ENCODE results near the gene JAG1.

Gene JAG1

DNA sequence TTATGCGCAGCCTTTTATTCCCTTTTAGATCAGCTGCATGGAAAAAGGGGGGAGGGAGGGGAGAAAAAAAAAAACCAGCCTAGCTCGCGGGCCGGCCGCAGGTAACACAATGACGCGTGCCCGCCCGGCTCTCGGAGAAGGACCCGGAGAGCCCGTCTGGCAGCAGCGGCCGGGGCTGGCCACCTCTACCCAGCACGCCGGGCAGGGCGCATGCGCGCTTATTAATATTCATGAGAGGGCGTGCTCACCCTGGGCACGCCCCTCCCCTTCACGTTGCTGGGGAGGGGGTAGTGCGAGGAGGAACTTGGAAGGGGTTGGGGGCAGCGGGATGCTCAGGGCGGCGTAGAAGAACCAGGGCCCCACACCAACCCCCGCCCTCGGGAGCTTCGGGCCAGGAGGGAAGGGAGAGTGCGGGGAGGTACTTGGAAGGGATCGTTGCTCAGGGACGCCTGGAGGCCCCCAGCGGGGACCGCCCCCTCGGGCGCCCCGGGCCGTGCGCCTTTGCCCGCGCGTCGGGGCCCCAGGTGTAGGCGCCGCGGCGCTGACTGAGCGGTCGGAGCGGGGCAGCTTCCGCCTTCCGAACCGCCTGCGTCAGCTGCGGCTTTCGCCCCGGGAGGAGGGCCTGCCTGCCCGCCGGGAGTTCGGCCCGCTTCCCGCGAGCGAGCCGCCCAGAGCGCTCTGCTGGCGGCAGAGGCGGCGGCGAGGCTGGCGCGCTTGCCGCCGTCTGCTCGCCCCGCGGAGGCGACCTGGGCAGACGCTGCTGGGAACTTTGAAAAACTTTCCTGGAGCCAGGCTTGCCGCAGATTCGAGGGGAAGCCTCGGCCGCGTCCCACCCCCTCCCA is at the start of gene JAG1:
JAG1 (minus strand) TSS at position 158 of the 842 bp plus-strand sequence. CDS start 469 bp downstream, outside the sequence.
- no peak for DNase-seq (ENCODE audit: low read depth)

DNA sequence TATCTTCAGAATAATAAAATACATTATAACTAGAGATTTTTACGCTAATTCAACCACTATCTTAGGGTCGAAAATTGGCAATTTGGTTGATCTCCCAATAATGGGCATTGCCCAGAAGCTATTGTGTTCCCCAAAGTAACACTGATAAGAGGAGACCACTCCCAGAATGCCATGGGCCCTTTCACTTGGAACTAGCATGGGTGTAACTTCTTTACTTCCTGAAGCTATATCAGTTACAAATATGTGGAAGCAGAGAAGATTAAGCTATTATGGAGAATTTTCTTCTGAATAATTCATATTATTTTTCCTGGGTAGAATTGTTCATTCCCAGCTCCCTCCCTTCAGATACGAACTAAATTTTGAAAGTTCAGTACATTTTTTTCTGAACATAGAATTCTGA is 48.2 kb upstream of the JAG1 start:
- no peak for DNase-seq (ENCODE audit: low read depth)

DNA sequence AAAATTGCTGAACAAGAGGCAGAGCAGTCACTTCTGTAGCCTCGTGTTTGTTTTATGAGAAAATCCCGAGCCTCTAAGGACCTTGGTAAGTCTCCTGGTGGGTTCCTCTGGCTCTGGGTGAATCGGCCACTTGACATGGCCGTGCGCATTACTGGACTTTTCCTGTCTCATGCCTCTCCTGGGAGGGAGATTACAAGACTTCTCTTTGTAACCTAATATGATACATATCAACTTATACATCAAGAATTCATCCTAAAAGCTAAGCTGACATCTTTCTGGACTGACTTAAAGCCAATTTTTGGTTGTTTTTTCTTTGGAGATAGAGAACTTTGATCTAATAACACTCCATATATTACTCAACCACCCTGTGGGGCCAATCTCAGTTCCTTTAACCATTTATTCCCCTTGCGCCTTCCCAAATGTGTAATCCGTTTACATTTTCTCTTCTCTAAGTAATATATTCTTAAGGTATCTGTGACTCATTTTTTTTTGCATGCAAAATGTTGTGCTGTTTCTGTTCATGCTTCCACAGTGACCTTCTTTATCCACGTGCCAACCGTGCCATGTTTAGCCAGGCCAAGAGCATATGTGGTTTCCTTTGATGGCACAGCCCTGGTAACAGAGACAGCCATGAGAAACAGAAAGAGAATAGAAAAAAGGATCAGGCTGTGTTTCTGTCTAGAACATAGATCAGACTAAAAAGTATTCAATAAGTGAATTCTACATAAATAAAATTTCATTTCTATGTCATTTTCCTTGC is 47.5 kb upstream of the JAG1 start:
- DNase-seq (ENCODE audit: low read depth) = no peak

DNA sequence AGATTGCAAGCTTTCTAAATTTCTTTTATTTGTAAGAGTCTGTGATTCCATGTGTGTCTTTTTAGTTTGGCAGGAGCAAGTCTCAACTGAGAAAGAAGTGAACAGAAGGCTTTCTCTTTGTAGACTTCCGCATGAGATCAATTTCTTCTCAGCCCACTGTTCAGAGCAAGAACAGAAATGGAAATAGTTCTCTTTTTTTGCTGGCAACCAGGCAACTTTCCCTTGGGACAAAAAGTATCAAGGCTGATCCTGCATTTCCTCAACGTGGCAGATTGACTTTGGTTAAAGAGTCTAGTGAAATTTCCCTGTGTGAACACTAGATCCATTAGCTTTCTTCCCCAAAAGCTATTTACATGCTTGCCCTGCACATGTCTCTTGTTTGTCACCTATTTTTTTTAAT is 46.8 kb upstream of the JAG1 start:
- DNase-seq (ENCODE audit: low read depth) = no peak

DNA sequence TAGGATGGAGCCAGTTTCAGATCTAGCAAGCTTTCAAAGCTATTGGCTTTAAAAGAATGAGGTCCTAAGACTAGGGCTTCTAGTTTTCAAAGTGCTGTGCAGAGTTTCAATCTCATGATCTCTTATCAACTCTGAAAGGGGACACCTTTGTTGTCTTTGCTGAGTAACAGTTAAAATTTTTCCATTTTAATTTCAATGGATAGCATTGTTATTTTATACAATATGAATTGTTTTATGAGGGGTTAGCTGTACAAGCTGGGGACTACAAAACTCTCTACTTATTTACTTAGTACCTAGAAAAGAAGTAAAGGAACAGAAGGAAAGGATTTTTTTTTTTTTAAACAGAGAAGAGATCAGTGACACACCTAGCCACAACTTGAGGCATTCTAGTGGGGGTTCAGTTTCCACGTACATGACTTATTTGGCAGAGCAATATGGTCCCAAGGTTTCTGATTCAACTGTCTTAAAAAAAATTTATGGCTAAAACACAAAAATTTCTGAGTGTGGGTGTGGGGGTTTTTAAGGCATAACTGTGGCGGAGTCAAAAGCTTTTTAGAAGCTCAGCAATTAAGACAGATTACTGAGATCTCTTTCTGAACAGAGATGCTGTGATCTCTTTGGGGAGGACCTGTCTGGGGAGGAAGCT is 46.1 kb upstream of the JAG1 start:
- DNase-seq (ENCODE audit: low read depth) = no peak

DNA sequence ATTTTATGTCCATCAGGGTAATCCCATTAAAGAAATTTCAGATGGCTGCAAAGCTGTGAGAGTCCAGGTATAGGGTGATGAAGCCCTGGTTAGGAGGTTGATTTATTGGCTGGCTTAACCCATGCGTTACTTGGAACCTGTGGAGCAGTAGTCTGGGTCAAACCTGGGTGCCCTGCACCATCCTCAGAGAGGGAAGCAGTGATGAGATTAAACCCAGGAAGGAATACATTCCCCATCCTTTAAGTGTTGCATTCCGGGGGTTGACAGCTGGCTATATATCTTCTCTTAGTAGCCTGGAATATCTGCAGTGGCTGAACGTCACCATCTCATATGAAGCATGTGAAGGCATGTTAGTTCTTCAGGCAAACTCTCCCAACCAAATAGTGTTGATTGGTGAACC is 44.9 kb upstream of the JAG1 start:
- DNase-seq (ENCODE audit: low read depth) = no peak

DNA sequence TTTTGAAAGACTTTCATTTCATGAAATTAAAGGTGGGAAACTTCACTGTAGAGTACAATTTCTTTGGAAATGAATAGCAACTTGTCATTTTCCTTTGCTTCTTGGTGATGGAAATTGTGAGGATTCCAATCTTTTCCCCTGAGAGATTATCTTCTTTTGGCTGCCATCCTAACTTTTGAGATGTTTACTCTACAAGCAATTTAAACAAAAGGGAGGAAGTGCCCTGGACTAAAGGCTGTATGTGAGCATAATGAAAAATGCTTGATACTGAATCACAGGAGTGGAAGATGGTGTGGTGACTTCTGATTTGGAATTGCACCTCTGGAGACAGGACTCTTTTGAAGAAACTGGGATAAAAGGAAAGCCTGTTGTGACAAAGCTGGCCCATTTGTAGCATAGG is 43.1 kb upstream of the JAG1 start:
- no peak for DNase-seq (ENCODE audit: low read depth)

DNA sequence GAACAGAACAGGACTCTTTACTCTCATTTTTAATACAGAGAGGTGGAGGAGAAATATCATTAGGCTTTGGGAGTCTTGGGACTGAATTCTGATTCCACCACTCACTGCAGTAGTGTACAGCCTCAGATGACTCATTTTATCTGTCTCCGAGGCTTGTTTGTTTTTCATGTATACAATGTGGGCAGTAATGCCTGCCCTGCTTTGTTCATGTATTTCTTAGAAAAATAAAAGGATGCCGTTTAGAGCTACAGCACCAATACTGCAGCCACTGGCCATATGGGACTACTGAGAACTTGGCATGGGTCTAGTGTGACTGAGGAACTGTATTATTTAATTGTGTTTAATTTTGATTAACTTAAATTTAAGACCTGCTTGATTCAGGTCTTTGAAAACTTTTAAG is 41.2 kb upstream of the JAG1 start:
- DNase-seq (ENCODE audit: low read depth) = no peak

DNA sequence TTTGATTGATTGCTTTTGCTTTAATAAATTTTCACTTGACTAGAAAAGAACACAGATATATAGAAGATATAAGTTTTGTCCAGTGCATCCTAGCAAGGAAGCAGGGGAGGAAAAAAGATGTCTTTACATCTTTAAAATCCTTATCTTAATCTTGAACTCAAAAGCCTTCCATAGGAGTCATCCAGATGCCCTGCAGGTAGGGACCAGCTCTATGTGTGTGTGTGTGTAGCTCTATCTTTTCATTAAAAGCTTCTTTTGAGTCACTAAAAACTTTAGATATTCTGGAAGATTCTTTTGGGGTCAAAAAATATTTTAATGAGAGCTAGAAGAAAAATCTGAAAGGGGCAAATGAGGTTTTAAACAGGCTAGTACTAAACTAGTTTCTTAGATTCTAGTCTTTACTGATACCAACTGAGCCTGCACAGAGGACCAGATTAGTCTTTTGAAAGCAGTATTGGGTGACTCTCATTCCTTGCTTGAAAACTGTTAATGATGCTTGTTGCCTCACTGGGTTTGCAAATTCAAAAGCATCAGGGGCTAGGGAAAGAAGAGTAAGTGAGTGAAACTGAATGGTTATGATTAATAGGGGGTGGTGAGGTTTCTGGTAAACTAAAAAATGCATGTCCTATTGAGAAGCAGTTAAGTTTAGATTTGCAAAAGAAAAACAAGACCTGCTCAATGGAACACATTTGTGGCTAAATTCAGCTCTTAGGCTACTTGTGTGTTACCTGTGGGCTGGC is 40.6 kb upstream of the JAG1 start:
- DNase-seq (ENCODE audit: low read depth) = no peak

DNA sequence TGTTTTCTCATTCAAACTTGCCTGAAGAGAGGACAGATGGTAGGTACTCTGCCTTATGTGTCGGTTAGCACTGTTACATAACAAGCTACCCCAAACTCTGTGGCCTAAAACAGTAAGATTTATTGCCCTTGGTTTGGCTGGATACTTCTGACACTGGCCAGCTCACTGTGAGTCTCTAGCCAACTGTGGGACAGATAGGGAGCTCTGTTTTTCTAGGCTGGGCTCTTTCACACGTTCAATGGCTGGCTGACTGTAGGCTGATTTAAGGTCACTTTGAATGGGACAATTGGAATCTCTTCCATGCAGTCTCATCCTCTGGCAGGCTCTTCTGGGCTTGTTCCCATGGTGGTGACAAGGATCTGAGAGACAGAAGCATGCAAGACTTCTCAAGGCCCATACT is 39.4 kb upstream of the JAG1 start:
- no peak for DNase-seq (ENCODE audit: low read depth)

DNA sequence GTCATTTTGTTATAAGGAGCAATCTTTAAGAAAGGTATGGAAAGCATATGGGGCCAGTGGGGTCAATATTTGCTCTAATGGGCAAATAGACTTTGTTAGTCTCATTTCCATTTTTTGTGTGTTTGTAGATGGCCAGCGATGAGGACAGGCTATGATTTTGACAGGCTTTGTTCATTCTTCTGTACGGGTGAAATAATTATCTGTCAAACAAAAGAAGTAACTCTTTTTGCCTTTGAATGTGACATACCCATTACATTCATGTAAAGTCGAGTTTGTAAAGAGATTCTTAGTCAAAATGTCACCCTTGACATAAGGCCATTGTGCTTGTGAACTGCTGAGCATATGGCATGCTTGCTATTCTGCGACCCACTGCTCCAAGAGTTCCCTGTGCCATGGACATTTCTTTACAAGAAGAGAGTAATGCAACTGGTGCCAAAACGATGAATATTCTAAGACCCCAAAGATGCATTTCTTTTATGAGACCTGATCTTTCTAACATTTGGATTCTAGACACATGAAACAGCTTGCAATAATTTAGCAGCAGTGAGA is 38.2 kb upstream of the JAG1 start:
- no peak for DNase-seq (ENCODE audit: low read depth)

DNA sequence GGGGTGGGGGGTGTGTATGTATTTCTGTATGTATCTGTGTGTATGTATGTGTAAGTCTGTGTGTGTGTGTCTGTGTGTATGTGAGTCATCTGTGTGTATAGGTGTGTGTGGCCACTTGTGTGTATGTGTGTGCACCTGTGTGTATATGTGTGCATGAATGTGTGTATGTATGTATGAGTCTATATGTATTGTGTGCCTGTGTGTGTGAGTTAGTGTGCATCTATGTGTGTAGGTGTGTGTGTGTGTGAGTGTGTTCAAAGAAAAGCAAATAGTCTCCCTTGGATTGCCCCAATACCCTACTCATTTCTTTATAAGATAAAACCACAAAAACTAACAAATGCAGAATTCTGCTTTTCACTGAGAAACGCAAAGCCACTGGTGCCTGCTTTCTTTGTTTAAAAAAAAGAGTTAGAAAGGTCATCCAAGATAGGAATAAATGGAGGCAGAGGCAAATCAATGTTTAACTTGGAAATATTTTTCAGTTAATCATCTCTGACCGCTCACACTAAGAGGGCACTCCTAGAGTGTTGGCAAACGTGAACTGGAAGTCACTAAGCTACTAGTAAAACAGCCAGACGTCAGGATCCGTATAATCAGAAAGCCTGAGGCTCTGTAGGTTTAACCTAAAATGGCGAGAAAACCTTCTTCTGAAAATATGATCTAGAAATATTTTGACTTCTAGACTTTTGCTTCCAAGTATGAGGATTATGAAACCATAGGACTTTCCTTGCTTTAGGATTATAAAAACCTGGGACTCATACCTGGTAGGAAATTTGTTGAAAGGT is 37.4 kb upstream of the JAG1 start:
- DNase-seq (ENCODE audit: low read depth) = no peak

DNA sequence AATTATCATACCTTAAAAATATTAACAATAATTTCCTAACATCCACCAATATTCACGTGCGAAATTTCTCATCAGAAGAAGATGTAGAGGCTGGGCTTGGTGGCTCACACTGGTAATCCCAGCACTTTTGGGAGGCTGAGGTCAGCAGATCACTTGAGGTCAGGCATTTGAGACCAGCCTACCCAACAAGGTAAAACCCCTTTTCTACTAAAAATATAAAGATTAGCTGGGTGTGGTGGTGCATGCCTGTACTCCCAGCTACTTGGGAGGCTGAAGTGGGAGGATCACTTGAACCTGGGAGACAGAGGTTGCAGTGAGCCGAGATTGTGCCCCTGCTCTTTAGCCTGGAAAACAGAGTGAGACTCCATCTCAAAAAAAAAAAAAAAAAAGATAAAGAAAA is 36.1 kb upstream of the JAG1 start:
- DNase-seq (ENCODE audit: low read depth) = no peak

DNA sequence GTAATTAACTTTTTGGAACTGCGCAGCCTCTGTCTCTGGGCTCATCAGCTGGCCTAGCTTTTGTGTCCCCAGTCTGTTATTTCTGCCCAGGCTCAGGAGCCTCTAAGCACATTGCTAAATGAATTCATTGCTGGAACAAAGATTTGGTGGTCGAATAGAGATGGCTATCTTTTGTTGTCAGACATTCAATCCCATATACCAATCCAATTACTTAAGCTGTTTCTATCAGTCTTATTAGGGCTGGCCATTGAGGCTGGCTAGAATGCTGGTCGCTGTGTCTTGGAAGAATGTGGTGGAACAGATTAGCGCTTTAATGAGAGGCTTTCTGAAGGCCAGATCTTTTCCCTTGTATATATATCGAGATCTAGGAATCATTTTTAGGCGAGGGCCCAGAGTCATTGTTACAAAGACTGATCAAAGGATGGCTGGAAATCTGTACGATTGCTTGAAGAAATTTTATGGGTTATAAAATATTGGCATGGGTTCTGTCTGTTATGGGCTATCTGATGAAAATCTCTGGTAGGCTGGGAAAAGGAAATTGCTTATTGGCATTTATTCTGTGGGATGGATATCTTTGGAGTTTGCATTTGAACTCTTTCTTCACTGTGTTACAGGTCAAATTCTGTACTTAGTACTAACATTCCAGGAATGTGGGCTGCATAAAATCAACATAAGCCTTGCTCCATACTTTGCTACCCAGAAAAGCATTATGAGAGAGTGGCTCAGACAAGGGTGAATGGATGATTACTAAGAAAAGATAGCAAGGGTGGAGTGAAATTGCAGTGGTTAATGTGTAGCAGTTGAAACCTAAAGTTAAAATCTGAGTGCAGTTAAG is 34.8 kb upstream of the JAG1 start:
- no peak for DNase-seq (ENCODE audit: low read depth)

DNA sequence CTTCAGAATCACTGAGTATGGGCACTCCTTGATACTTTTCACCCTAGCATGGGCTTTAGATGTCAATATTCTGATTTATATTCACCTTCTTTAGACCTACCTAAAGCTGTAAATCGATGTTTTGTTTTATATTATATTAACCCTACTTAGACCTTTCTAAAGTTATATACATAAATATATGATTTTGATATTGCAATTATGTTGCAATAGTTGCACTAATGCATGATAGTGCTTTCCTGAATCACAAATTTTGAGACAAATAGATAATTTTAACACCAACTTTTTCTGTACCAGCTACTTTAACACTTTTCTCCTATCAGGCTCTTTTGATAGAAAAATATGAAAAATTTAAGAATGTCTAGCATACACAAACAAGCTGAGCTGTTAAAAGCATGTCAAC is 34.0 kb upstream of the JAG1 start:
- DNase-seq (ENCODE audit: low read depth) = no peak

DNA sequence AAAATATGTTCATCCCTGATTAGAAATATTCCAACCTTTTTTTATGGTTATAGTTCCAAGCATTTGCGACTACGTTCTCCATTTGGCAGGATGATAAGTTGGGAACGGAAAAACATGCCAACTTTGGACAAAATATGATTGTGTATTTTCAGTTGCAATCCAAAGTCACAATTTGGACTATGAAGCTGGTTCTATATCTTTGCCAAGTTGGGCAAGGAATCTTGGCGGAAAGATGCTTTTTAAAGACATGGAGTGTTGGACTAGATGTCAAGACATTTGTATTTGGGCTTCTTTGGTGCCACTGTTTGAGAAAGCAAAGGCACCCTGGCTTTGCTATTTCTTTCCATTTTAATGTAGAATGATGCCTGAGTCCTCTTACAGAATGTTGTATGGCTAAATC is 33.3 kb upstream of the JAG1 start:
- no peak for DNase-seq (ENCODE audit: low read depth)

DNA sequence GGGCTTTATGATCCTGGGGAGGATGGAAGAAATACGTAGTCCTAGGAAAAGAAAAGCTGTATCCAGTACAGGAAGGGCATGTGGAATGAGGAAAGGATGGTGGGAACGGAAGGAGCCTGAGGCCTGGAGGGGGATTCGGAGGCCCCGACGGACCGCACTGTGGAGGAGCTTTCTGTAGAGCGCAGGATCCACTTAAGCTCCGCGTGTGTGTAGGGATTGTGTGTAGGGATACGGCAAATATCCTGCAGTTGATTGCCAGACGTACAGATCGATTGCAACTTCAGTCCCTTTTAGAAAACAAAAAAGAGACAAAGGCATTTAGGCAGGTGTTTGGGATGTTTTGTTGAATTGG is 32.6 kb upstream of the JAG1 start:
- DNase-seq (ENCODE audit: low read depth) = no peak

DNA sequence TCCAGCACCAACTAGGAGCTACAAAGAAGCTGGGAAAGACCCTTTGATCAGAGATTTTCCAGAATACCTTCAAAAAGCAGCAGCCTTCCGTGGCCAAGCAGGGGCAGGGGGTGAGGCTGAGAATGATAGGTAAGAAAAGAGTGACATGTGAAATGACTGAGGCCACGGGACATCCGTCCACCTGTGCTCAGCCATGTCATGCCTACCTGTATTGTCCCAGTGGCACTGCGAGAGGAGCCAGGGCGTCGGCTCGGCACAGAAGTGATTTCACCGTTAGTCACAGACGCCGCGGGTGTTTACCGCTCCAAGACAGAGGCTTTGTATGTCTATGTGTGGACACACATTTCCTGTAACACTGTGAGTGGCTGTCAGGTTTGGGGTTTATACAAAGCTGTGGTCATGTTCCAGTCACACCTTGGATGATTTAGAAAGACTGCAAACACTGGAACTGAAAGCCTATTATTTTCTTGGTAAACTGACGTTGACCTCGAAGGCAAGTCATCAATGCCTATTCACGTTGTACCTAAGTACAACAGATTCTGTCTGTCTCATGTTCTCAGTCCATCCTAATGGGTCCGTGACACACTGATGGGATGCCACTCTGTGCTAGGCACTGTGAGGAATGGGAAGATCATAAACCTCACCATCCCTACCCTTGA is 32.1 kb upstream of the JAG1 start:
- DNase-seq (ENCODE audit: low read depth) = no peak

DNA sequence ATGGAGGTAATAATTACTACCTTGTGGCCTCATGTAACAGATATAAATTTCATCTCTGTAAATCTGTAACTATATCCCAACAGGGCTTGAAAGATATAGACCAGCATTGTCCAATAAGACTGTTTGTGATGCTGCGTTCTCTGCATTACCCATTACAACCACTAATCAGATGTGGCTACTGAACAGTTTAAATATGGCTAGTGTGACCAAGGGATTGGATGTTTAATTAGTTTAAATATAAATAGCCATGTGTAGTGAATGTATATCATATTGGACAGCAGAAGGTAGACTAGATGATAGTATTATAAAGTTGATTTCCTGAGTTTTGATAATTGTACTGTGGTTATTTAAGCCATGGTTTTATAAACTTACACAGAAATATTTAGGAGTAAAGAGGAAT is 27.8 kb upstream of the JAG1 start:
- no peak for DNase-seq (ENCODE audit: low read depth)

DNA sequence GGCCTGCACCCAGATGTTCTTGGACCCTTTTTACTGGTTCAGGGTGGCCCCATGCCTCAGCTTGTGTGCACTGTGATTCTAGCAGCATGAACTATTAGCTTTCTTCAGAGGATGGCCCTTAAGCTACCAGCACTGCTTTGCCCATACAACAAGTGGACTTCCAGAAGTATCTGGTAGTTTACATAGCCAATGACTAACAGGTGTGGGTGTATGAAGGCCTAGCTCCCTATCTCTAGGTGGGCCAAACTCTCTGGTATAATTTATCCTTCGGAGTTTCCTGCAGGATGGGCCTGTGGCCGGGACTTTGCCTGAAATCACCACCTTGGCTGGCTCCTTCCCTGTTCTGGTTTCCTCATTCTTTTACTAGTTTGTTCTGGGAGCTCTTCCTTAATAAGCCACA is 26.1 kb upstream of the JAG1 start:
- DNase-seq (ENCODE audit: low read depth) = no peak
